GM12892 (cell line): Measurements from ENCODE around the gene RPL35A.

Experiments used
- POLR2A ChIP-seq: IDR thresholded peaks from 2 replicates; pipeline ENCODE4 v1.6.1; 2011; ENCODE audit warnings: low read depth, low read length, control low read depth
- POLR2AphosphoS5 ChIP-seq: IDR thresholded peaks from 2 replicates; pipeline ENCODE4 v1.6.1; 2011; ENCODE audit warnings: low read depth, low read length, control low read depth
- TAF1 ChIP-seq: IDR thresholded peaks from 2 replicates; pipeline ENCODE4 v1.6.1; 2011; ENCODE audit warnings: low read depth, mild to moderate bottlenecking, control low read depth, low read length, borderline replicate concordance

DNA sequence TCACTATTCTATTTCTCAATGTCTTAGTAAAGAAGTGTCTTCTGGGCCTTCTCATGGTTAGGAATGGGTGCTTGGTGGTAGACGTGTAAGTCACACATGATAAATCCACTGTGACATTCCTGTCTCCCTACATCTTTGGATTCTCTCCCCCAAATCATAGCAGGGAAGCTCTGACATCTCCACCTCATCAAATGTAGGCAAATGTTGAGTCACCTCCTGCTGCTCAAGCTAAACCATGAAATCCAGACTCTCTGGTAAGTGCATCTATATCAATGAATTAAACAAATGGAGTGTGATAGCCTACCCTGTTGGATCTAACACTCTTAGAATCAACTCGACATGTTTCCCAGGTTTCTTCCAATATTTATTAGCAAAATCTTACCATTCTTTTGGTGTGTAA lies 42.8 kb upstream of the RPL35A start:
- TF ChIP-seq POLR2AphosphoS5: no peak
- no peak for TF ChIP-seq TAF1
- no peak for TF ChIP-seq POLR2A
